ENCODE data around the gene NDUFB10. TPM values are rescaled to one million over a fixed set of nuclear protein-coding genes. Genes with fewer than 3 reads are reported as not detected.

NDUFB10 gene
- total RNA-seq, 1 donor from 2014 or later, result 153 TPM

DNA sequence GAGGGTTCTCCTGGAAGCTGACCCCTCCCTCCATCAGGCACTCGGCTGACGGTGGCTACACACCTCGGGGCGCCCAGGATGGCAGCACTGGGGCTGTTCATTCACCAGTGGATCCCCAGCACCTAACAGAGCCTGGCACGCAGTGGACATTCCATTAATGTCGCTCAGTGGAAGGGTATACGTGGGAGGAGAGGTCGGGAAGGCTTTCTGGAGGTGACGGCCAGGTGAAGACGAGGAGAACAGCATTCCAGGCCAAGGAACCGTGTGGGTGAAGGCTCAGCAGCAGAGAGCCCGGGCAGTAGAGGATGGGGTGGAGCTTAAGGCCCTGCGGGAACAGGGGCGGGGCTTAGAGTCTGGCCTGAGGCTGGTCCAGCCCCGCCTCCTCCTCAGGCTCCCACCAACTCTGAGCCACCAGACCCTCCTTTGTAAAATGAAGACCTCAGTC lies 38.6 kb upstream of the NDUFB10 start:
- H3K27me3 ChIP-seq (ENCODE audit: insufficient read depth, low read length), result peaks cover 59% of the 10 kb centered on the region
- H2AFZ ChIP-seq (ENCODE audit: low read depth, low read length), result no peak overlapping the region

DNA sequence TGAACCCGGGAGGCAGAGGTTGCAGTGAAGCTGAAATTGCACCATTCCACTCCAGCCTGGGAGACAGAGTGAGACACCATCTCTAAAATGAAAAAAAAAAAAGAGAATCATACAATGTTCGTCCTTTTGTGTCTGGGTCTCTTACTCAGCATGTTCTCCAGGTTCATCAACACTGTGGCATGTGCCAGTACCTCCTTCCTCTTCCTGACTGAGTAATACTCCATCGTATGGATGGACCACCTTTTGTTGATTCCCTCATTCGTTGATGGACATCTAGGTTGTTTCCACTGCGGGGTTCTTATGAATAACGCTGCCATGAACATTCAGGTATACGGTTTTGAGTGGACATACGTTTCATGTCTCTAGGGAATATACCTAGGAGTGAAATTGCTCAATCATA lies 37.0 kb upstream of the NDUFB10 start:
- H3K9ac ChIP-seq (ENCODE audit: low read length), result no peak overlapping the region
- H3K27me3 Mint-ChIP-seq (ENCODE audit: low read depth, unreplicated experiment), result peaks cover 41% of the 10 kb centered on the region
- H4K20me1 ChIP-seq (ENCODE audit: insufficient read depth, low read length), result no peaks in the 10 kb centered on the region
- H3K4me1 Mint-ChIP-seq (ENCODE audit: low read depth, unreplicated experiment), result peaks cover 2% of the 10 kb centered on the region
- no peak overlapping the region for H3K4me3 Mint-ChIP-seq (ENCODE audit: unreplicated experiment)
- no peaks in the 10 kb centered on the region for H3K4me1 ChIP-seq (ENCODE audit: insufficient read depth, low read length)
- no peak for DNase-seq (ENCODE audit: low read depth)
- no peak for FAIRE-seq
- TF ChIP-seq, protein P1, sequence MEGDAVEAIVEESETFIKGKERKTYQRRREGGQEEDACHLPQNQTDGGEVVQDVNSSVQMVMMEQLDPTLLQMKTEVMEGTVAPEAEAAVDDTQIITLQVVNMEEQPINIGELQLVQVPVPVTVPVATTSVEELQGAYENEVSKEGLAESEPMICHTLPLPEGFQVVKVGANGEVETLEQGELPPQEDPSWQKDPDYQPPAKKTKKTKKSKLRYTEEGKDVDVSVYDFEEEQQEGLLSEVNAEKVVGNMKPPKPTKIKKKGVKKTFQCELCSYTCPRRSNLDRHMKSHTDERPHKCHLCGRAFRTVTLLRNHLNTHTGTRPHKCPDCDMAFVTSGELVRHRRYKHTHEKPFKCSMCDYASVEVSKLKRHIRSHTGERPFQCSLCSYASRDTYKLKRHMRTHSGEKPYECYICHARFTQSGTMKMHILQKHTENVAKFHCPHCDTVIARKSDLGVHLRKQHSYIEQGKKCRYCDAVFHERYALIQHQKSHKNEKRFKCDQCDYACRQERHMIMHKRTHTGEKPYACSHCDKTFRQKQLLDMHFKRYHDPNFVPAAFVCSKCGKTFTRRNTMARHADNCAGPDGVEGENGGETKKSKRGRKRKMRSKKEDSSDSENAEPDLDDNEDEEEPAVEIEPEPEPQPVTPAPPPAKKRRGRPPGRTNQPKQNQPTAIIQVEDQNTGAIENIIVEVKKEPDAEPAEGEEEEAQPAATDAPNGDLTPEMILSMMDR (IDR thresholded peaks at IDR 0.05; ENCODE audit: insufficient read depth, low read depth, low read length), result no peak
- no peak for TF ChIP-seq EZH2 (IDR thresholded peaks at IDR 0.05; ENCODE audit: insufficient read depth, low read length)
- H3K4me3 ChIP-seq (ENCODE audit: insufficient read depth, low read depth, low read length), result no peak overlapping the region
- H3K9me3 ChIP-seq (ENCODE audit: insufficient read depth, low read depth, low read length), result no peaks in the 10 kb centered on the region
- no peak overlapping the region for H2AFZ ChIP-seq (ENCODE audit: low read depth, low read length)
- no peaks in the 10 kb centered on the region for H3K36me3 Mint-ChIP-seq (ENCODE audit: low read depth, unreplicated experiment)
- no peak overlapping the region for H3K4me2 ChIP-seq (ENCODE audit: low read length)
- no peak overlapping the region for H3K27ac Mint-ChIP-seq (ENCODE audit: unreplicated experiment)
- H3K36me3 ChIP-seq (ENCODE audit: insufficient read depth, low read length), result no peaks in the 10 kb centered on the region
- H3K79me2 ChIP-seq (ENCODE audit: insufficient read depth, low read length), result no peaks in the 10 kb centered on the region
- H3K27ac ChIP-seq (ENCODE audit: low read depth, low read length), result no peak overlapping the region
- no peaks in the 10 kb centered on the region for H3K9me3 Mint-ChIP-seq (ENCODE audit: unreplicated experiment)
- peaks cover 49% of the 10 kb centered on the region for H3K27me3 ChIP-seq (ENCODE audit: insufficient read depth, low read length)

More for the DNA sequence above, 38.6 kb upstream of the NDUFB10 start:
- H3K36me3 ChIP-seq (ENCODE audit: insufficient read depth, low read length), result no peaks in the 10 kb centered on the region
- no peak for FAIRE-seq
- no peak overlapping the region for H3K27ac ChIP-seq (ENCODE audit: low read depth, low read length)
- no peaks in the 10 kb centered on the region for H3K4me1 ChIP-seq (ENCODE audit: insufficient read depth, low read length)
- Mint-ChIP-seq H3K9me3 (ENCODE audit: unreplicated experiment) (no peaks in the 10 kb centered on the region), H3K27me3 (ENCODE audit: low read depth, unreplicated experiment) (peaks cover 56% of the 10 kb centered on the region), H3K4me3 (ENCODE audit: unreplicated experiment) (peak overlapping the region; percentile 22), H3K27ac (ENCODE audit: unreplicated experiment) (no peak overlapping the region), H3K4me1 (ENCODE audit: low read depth, unreplicated experiment) (peaks cover 2% of the 10 kb centered on the region), H3K36me3 (ENCODE audit: low read depth, unreplicated experiment) (no peaks in the 10 kb centered on the region)
- no peak overlapping the region for H3K9ac ChIP-seq (ENCODE audit: low read length)
- H4K20me1 ChIP-seq (ENCODE audit: insufficient read depth, low read length), result no peaks in the 10 kb centered on the region
- TF ChIP-seq, protein P1 (IDR thresholded peaks at IDR 0.05; ENCODE audit: insufficient read depth, low read depth, low read length), result no peak
- TF ChIP-seq EZH2 (IDR thresholded peaks at IDR 0.05; ENCODE audit: insufficient read depth, low read length), result peak; percentile 51
- no peaks in the 10 kb centered on the region for H3K79me2 ChIP-seq (ENCODE audit: insufficient read depth, low read length)
- H3K4me2 ChIP-seq (ENCODE audit: low read length), result no peak overlapping the region
- H3K4me3 ChIP-seq (ENCODE audit: insufficient read depth, low read depth, low read length), result no peak overlapping the region
- DNase-seq (ENCODE audit: low read depth), result no peak
- H3K9me3 ChIP-seq (ENCODE audit: insufficient read depth, low read depth, low read length), result no peaks in the 10 kb centered on the region

DNA sequence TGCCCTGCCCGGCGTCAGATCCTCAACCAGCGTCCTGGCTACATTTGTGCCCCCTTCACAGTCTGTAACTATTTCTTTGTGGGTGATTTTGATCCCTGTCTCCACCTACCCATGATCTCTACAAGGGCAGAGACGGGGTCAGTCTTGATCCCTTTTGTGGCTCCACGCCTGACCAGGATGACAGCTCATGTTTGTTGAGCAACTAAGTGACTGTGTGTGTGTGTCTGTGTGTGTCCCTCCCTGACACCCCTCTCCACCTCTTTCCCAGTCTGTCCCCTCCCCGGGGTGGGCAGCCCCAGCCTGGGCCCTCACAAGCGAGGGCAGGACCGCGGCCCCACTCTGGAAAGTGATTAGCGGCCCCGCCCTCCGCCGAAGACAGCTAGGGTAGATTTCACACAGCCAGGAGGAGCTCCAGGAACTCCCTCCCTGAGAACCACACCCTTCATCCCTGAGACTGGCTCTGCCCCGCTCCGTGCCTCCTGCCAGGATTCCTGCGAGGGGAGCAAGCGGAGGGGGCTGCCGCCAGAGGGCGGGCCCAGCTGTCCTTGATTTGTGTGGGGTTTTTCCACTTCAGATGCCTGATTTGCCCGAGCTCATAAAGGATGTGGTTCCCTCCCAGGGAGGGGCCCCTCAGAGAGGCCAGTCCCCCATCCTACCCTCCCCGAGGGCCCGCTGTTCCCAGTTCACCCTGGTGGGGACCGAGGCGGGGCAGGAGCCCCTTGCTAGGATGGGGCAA lies 35.9 kb upstream of the NDUFB10 start:
- H3K9ac ChIP-seq (ENCODE audit: low read length), result no peak overlapping the region
- peaks cover 45% of the 10 kb centered on the region for H3K27me3 ChIP-seq (ENCODE audit: insufficient read depth, low read length)
- FAIRE-seq (no peak), DNase-seq (ENCODE audit: low read depth) (no peak)
- no peaks in the 10 kb centered on the region for H3K36me3 ChIP-seq (ENCODE audit: insufficient read depth, low read length)
- Mint-ChIP-seq H3K27me3 (ENCODE audit: low read depth, unreplicated experiment) (peaks cover 41% of the 10 kb centered on the region), H3K9me3 (ENCODE audit: unreplicated experiment) (no peaks in the 10 kb centered on the region), H3K27ac (ENCODE audit: unreplicated experiment) (no peak overlapping the region), H3K4me1 (ENCODE audit: low read depth, unreplicated experiment) (peaks cover 2% of the 10 kb centered on the region), H3K36me3 (ENCODE audit: low read depth, unreplicated experiment) (no peaks in the 10 kb centered on the region), H3K4me3 (ENCODE audit: unreplicated experiment) (no peak overlapping the region)
- no peaks in the 10 kb centered on the region for H3K9me3 ChIP-seq (ENCODE audit: insufficient read depth, low read depth, low read length)
- no peak overlapping the region for H2AFZ ChIP-seq (ENCODE audit: low read depth, low read length)
- no peak overlapping the region for H3K4me2 ChIP-seq (ENCODE audit: low read length)
- H3K4me3 ChIP-seq (ENCODE audit: insufficient read depth, low read depth, low read length), result no peak overlapping the region
- H3K79me2 ChIP-seq (ENCODE audit: insufficient read depth, low read length), result no peaks in the 10 kb centered on the region
- H3K27ac ChIP-seq (ENCODE audit: low read depth, low read length), result no peak overlapping the region
- no peaks in the 10 kb centered on the region for H3K4me1 ChIP-seq (ENCODE audit: insufficient read depth, low read length)
- peak; percentile 41 for TF ChIP-seq EZH2 (IDR thresholded peaks at IDR 0.05; ENCODE audit: insufficient read depth, low read length)
- TF ChIP-seq, protein P1 (IDR thresholded peaks at IDR 0.05; ENCODE audit: insufficient read depth, low read depth, low read length), result peak; percentile 18
- H4K20me1 ChIP-seq (ENCODE audit: insufficient read depth, low read length), result no peaks in the 10 kb centered on the region
